ENCODE measurements around the gene SLX4.

DNA sequence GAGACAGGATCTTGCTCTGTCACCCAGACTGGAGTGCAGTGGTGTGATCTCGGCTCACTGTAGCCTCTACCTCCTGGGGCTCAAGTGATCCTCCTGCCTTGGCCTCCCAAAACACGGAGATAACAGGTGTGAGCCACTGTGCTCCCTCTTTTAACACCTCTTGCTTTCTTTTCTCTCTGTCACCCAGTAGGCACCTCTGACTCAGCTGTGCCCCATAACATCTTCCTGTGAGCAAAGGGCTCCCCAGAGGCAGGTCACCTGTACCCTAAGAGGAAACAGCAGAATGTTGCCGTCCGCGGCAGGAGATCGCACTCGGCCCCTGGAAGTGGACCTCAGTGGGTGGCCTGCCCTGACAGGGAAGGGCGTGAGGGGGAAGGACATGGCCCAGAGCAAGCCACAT lies 33.3 kb downstream of the SLX4 start:
- TF ChIP-seq POLR2AphosphoS5 (IDR thresholded peaks at IDR 0.05; ENCODE audit: low read depth, low read length) = no peak
- no peak for TF ChIP-seq TAF1 (IDR thresholded peaks at IDR 0.05; ENCODE audit: borderline replicate concordance, insufficient read depth, low read length)
- TF ChIP-seq, protein P1, sequence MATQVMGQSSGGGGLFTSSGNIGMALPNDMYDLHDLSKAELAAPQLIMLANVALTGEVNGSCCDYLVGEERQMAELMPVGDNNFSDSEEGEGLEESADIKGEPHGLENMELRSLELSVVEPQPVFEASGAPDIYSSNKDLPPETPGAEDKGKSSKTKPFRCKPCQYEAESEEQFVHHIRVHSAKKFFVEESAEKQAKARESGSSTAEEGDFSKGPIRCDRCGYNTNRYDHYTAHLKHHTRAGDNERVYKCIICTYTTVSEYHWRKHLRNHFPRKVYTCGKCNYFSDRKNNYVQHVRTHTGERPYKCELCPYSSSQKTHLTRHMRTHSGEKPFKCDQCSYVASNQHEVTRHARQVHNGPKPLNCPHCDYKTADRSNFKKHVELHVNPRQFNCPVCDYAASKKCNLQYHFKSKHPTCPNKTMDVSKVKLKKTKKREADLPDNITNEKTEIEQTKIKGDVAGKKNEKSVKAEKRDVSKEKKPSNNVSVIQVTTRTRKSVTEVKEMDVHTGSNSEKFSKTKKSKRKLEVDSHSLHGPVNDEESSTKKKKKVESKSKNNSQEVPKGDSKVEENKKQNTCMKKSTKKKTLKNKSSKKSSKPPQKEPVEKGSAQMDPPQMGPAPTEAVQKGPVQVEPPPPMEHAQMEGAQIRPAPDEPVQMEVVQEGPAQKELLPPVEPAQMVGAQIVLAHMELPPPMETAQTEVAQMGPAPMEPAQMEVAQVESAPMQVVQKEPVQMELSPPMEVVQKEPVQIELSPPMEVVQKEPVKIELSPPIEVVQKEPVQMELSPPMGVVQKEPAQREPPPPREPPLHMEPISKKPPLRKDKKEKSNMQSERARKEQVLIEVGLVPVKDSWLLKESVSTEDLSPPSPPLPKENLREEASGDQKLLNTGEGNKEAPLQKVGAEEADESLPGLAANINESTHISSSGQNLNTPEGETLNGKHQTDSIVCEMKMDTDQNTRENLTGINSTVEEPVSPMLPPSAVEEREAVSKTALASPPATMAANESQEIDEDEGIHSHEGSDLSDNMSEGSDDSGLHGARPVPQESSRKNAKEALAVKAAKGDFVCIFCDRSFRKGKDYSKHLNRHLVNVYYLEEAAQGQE (IDR thresholded peaks at IDR 0.05; ENCODE audit: insufficient read depth in 1 of 2, low read depth in 2 of 2, low read length in 2 of 2) = no peak
- TF ChIP-seq SIN3A (IDR thresholded peaks at IDR 0.05; ENCODE audit: borderline replicate concordance, insufficient read depth, low read length) = no peak
